Chondrocyte (in vitro differentiated cells): ENCODE results near the gene CNN3. TPM values are rescaled to one million over a fixed set of nuclear protein-coding genes. Genes with fewer than 3 reads are reported as not detected.

Experiments used
- DNase-seq: peaks from one replicate; pipeline ENCODE4 v3.0.0; 2021; ENCODE audit warnings: mixed read lengths, low spot score
- H3K27ac Mint-ChIP-seq: one replicate; pipeline ENCODE4 v1.8.0; 2021; ENCODE audit warnings: mild to moderate bottlenecking, moderate library complexity, mixed read lengths; ENCODE audit not compliant: unreplicated experiment
- H3K27me3 Mint-ChIP-seq: 2 replicates; pipeline ENCODE4 v1.8.0; 2021; ENCODE audit warnings: low read depth, mixed read lengths
- H3K36me3 Mint-ChIP-seq: 2 replicates; pipeline ENCODE4 v1.8.0; 2021; ENCODE audit warnings: low read depth, mixed read lengths
- H3K4me1 Mint-ChIP-seq: 2 replicates; pipeline ENCODE4 v1.8.0; 2021; ENCODE audit warnings: low read depth, mild to moderate bottlenecking, mixed read lengths
- H3K4me3 Mint-ChIP-seq: one replicate; pipeline ENCODE4 v1.8.0; 2021; ENCODE audit warnings: mild to moderate bottlenecking, moderate library complexity, mixed read lengths; ENCODE audit not compliant: unreplicated experiment
- H3K9me3 Mint-ChIP-seq: 2 replicates; pipeline ENCODE4 v1.8.0; 2021; ENCODE audit warnings: low read depth, mixed read lengths
- total RNA-seq: library from RNA; stranded (reverse); gene quantifications from 3 replicates; pipeline ENCODE4 v1.2.1, GENCODE V29; 2021
- TF ChIP-seq, protein P1 (sequence below): fragments of 200-600 bp; sonication (generic); IDR thresholded peaks from 2 replicates; pipeline ENCODE4 v1.5.0; 2021; ENCODE audit warnings: antibody characterized with exemption, mild to moderate bottlenecking, moderate library complexity

Gene CNN3
- total RNA-seq, 1 donor from 2014 or later, result 242 TPM

GRCh38 chr1:94961988-94962387 is 35.1 kb upstream of the CNN3 start:
- Mint-ChIP-seq H3K27ac (no peak overlapping the region), H3K4me1 (peaks cover 6% of the 10 kb centered on the region), H3K4me3 (no peak overlapping the region), H3K27me3 (no peaks in the 10 kb centered on the region), H3K36me3 (no peaks in the 10 kb centered on the region), H3K9me3 (no peaks in the 10 kb centered on the region)
- no peak for DNase-seq
- TF ChIP-seq, protein P1, sequence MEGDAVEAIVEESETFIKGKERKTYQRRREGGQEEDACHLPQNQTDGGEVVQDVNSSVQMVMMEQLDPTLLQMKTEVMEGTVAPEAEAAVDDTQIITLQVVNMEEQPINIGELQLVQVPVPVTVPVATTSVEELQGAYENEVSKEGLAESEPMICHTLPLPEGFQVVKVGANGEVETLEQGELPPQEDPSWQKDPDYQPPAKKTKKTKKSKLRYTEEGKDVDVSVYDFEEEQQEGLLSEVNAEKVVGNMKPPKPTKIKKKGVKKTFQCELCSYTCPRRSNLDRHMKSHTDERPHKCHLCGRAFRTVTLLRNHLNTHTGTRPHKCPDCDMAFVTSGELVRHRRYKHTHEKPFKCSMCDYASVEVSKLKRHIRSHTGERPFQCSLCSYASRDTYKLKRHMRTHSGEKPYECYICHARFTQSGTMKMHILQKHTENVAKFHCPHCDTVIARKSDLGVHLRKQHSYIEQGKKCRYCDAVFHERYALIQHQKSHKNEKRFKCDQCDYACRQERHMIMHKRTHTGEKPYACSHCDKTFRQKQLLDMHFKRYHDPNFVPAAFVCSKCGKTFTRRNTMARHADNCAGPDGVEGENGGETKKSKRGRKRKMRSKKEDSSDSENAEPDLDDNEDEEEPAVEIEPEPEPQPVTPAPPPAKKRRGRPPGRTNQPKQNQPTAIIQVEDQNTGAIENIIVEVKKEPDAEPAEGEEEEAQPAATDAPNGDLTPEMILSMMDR, result no peak

DNA sequence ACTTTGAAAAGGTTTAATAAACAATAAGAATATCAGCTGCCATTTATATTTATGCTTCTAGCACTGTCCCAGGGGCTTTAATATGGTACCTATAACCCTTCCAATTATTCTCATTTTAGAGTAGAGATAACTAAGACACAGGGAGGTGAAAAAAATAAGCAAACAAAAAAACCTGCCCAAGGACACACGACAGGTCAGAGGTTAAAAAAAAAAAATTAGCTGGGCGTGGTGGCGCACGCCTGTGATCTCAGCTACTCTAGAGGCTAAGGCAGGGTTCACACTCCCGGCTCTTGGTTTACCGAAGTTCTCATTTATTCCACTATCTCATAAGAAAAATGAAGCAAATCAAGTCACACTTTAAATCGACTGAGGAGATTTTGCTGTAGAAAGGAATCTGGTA is 34.7 kb upstream of the CNN3 start:
- Mint-ChIP-seq H3K9me3 (no peaks in the 10 kb centered on the region), H3K27ac (no peak overlapping the region), H3K4me1 (peaks cover 6% of the 10 kb centered on the region), H3K27me3 (no peaks in the 10 kb centered on the region), H3K4me3 (no peak overlapping the region), H3K36me3 (no peaks in the 10 kb centered on the region)
- TF ChIP-seq, protein P1, result no peak
- no peak for DNase-seq

DNA sequence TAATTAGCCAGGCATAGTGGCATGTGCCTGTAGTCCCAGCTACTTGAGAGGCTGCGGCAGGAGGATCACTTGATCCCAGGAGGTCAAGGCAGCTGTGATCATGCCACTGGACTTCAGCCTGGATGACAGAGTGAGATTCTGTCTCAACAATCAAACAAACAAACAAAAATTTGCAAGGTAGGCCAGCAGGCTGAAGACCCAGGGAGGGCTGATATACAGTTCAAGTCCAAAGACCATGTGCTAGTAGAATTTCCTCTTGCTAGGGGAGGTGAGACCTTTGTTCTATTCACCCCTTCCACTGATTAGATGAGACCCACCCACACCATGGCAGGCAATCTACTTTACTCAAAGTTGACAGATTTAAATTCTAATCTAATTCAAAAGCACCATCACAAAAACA is 31.2 kb upstream of the CNN3 start:
- no peaks in the 10 kb centered on the region for H3K9me3 Mint-ChIP-seq
- no peaks in the 10 kb centered on the region for H3K27me3 Mint-ChIP-seq
- TF ChIP-seq, protein P1, result no peak
- no peak overlapping the region for H3K4me3 Mint-ChIP-seq
- DNase-seq, result no peak
- no peaks in the 10 kb centered on the region for H3K36me3 Mint-ChIP-seq
- no peak overlapping the region for H3K27ac Mint-ChIP-seq
- H3K4me1 Mint-ChIP-seq, result peaks cover 13% of the 10 kb centered on the region

- DNase-seq, result no peak
- H3K4me1 Mint-ChIP-seq, result peaks cover 7% of the 10 kb centered on the region
- H3K9me3 Mint-ChIP-seq, result no peaks in the 10 kb centered on the region
- no peaks in the 10 kb centered on the region for H3K27me3 Mint-ChIP-seq
- H3K27ac Mint-ChIP-seq, result no peak overlapping the region
- no peaks in the 10 kb centered on the region for H3K36me3 Mint-ChIP-seq
- no peak overlapping the region for H3K4me3 Mint-ChIP-seq
- TF ChIP-seq, protein P1, result no peak
These were observed 29.1 kb upstream of the CNN3 start for GRCh38 chr1:94955767-94956632.

GRCh38 chr1:94954263-94955220 is 27.6 kb upstream of the CNN3 start:
- Mint-ChIP-seq H3K4me3 (no peak overlapping the region), H3K4me1 (peaks cover 7% of the 10 kb centered on the region), H3K27ac (no peak overlapping the region), H3K36me3 (no peaks in the 10 kb centered on the region), H3K27me3 (no peaks in the 10 kb centered on the region), H3K9me3 (no peaks in the 10 kb centered on the region)
- DNase-seq, result no peak
- TF ChIP-seq, protein P1, result no peak
